ENCODE results near the gene FNIP2.
"Not testable (repeated sequence)": the region's sequence is repeated elsewhere in the genome, so short reads cannot be mapped to it uniquely, and the experiment has no call there.

FNIP2 gene

GRCh38 chr4:158933236-158933635 is 164.4 kb downstream of the FNIP2 start:
- Mint-ChIP-seq H3K27ac (no peak overlapping the region), H3K27me3 (no peaks in the 10 kb centered on the region), H3K4me3 (no peak overlapping the region), H3K9me3 (no peaks in the 10 kb centered on the region), H3K36me3 (ENCODE audit: low read depth) (no peaks in the 10 kb centered on the region), H3K4me1 (ENCODE audit: low read depth) (peaks cover 21% of the 10 kb centered on the region)
- intact Hi-C loops (cut with micrococcal nuclease), result no loop called here

GRCh38 chr4:158934996-158935669 is 166.3 kb downstream of the FNIP2 start:
- Mint-ChIP-seq H3K36me3 (ENCODE audit: low read depth) (no peaks in the 10 kb centered on the region), H3K27ac (no peak overlapping the region), H3K4me1 (ENCODE audit: low read depth) (peaks cover 25% of the 10 kb centered on the region), H3K4me3 (no peak overlapping the region), H3K9me3 (no peaks in the 10 kb centered on the region), H3K27me3 (no peaks in the 10 kb centered on the region)
- intact Hi-C loops (cut with micrococcal nuclease), result no loop called here

- Mint-ChIP-seq H3K27me3 (no peaks in the 10 kb centered on the region), H3K9me3 (no peaks in the 10 kb centered on the region), H3K27ac (no peak overlapping the region), H3K4me3 (no peak overlapping the region), H3K36me3 (ENCODE audit: low read depth) (no peaks in the 10 kb centered on the region), H3K4me1 (ENCODE audit: low read depth) (peaks cover 27% of the 10 kb centered on the region)
- intact Hi-C loops (cut with micrococcal nuclease), result no loop called here
These were observed 167.4 kb downstream of the FNIP2 start for GRCh38 chr4:158936238-158936637.

GRCh38 chr4:158938220-158939044 is 169.6 kb downstream of the FNIP2 start:
- Mint-ChIP-seq H3K4me1 (ENCODE audit: low read depth) (peaks cover 27% of the 10 kb centered on the region), H3K9me3 (no peaks in the 10 kb centered on the region), H3K27ac (no peak overlapping the region), H3K4me3 (no peak overlapping the region), H3K27me3 (no peaks in the 10 kb centered on the region), H3K36me3 (ENCODE audit: low read depth) (no peaks in the 10 kb centered on the region)
- intact Hi-C loops (cut with micrococcal nuclease), result no loop called here

- intact Hi-C loops (cut with micrococcal nuclease), result no loop called here
- Mint-ChIP-seq H3K36me3 (ENCODE audit: low read depth) (no peaks in the 10 kb centered on the region), H3K27me3 (peaks cover 2% of the 10 kb centered on the region), H3K4me3 (no peak overlapping the region), H3K9me3 (no peaks in the 10 kb centered on the region), H3K4me1 (ENCODE audit: low read depth) (peaks cover 27% of the 10 kb centered on the region), H3K27ac (no peak overlapping the region)
These were observed 171.4 kb downstream of the FNIP2 start for GRCh38 chr4:158940271-158940670.

GRCh38 chr4:158941321-158941720 is 172.5 kb downstream of the FNIP2 start:
- no peaks in the 10 kb centered on the region for H3K36me3 Mint-ChIP-seq (ENCODE audit: low read depth)
- peaks cover 2% of the 10 kb centered on the region for H3K27me3 Mint-ChIP-seq
- intact Hi-C loops (cut with micrococcal nuclease), result no loop called here
- no peaks in the 10 kb centered on the region for H3K9me3 Mint-ChIP-seq
- peaks cover 20% of the 10 kb centered on the region for H3K4me1 Mint-ChIP-seq (ENCODE audit: low read depth)
- no peak overlapping the region for H3K27ac Mint-ChIP-seq
- no peak overlapping the region for H3K4me3 Mint-ChIP-seq

GRCh38 chr4:158941895-158942294 is 173.1 kb downstream of the FNIP2 start:
- Mint-ChIP-seq H3K36me3 (ENCODE audit: low read depth) (no peaks in the 10 kb centered on the region), H3K4me1 (ENCODE audit: low read depth) (peaks cover 14% of the 10 kb centered on the region), H3K27me3 (peaks cover 2% of the 10 kb centered on the region), H3K27ac (no peak overlapping the region), H3K9me3 (no peaks in the 10 kb centered on the region), H3K4me3 (no peak overlapping the region)
- intact Hi-C loops (cut with micrococcal nuclease), result no loop called here

GRCh38 chr4:158945529-158946108 is 176.8 kb downstream of the FNIP2 start:
- no peaks in the 10 kb centered on the region for H3K36me3 Mint-ChIP-seq (ENCODE audit: low read depth)
- H3K27ac Mint-ChIP-seq, result no peak overlapping the region
- no peaks in the 10 kb centered on the region for H3K4me1 Mint-ChIP-seq (ENCODE audit: low read depth)
- H3K27me3 Mint-ChIP-seq, result peaks cover 2% of the 10 kb centered on the region
- H3K4me3 Mint-ChIP-seq, result no peak overlapping the region
- intact Hi-C loops (cut with micrococcal nuclease), result no loop called here
- H3K9me3 Mint-ChIP-seq, result no peaks in the 10 kb centered on the region

- Mint-ChIP-seq H3K36me3 (ENCODE audit: low read depth) (no peaks in the 10 kb centered on the region), H3K4me1 (ENCODE audit: low read depth) (no peaks in the 10 kb centered on the region), H3K4me3 (no peak overlapping the region), H3K9me3 (peaks cover 8% of the 10 kb centered on the region), H3K27ac (no peak overlapping the region), H3K27me3 (peaks cover 2% of the 10 kb centered on the region)
- intact Hi-C loops (cut with micrococcal nuclease), result no loop called here
These were observed 178.0 kb downstream of the FNIP2 start for GRCh38 chr4:158946825-158947224.

GRCh38 chr4:158948071-158948470 is 179.2 kb downstream of the FNIP2 start:
- Mint-ChIP-seq H3K4me1 (ENCODE audit: low read depth) (no peaks in the 10 kb centered on the region), H3K36me3 (ENCODE audit: low read depth) (peaks cover 9% of the 10 kb centered on the region), H3K9me3 (peaks cover 21% of the 10 kb centered on the region), H3K27ac (no peak overlapping the region), H3K4me3 (no peak overlapping the region), H3K27me3 (peaks cover 2% of the 10 kb centered on the region)
- intact Hi-C loops (cut with micrococcal nuclease), result no loop called here

GRCh38 chr4:158949099-158949498 is 180.3 kb downstream of the FNIP2 start:
- Mint-ChIP-seq H3K4me3 (no peak overlapping the region), H3K36me3 (ENCODE audit: low read depth) (peaks cover 9% of the 10 kb centered on the region), H3K9me3 (peaks cover 31% of the 10 kb centered on the region), H3K27me3 (peaks cover 2% of the 10 kb centered on the region), H3K4me1 (ENCODE audit: low read depth) (no peaks in the 10 kb centered on the region), H3K27ac (no peak overlapping the region)
- intact Hi-C loops (cut with micrococcal nuclease), result no loop called here

- H3K4me1 Mint-ChIP-seq (ENCODE audit: low read depth); H3K4me3 Mint-ChIP-seq; H3K27ac Mint-ChIP-seq; H3K36me3 Mint-ChIP-seq (ENCODE audit: low read depth); H3K27me3 Mint-ChIP-seq; intact Hi-C loops (cut with micrococcal nuclease): not testable (repeated sequence)
- peaks cover 33% of the 10 kb centered on the region for H3K9me3 Mint-ChIP-seq
These were observed 183.5 kb downstream of the FNIP2 start for GRCh38 chr4:158952221-158952774.

GRCh38 chr4:158956345-158956744 is 187.5 kb downstream of the FNIP2 start:
- H3K9me3 Mint-ChIP-seq, result peaks cover 30% of the 10 kb centered on the region
- H3K27ac Mint-ChIP-seq; H3K4me1 Mint-ChIP-seq (ENCODE audit: low read depth); H3K36me3 Mint-ChIP-seq (ENCODE audit: low read depth); H3K4me3 Mint-ChIP-seq; H3K27me3 Mint-ChIP-seq; intact Hi-C loops (cut with micrococcal nuclease): not testable (repeated sequence)

- intact Hi-C loops (cut with micrococcal nuclease); H3K27ac Mint-ChIP-seq; H3K4me3 Mint-ChIP-seq; H3K27me3 Mint-ChIP-seq; H3K36me3 Mint-ChIP-seq (ENCODE audit: low read depth); H3K4me1 Mint-ChIP-seq (ENCODE audit: low read depth): not testable (repeated sequence)
- peaks cover 24% of the 10 kb centered on the region for H3K9me3 Mint-ChIP-seq
These were observed 188.1 kb downstream of the FNIP2 start for GRCh38 chr4:158956918-158957317.

Data from dendritic cell treated with granulocyte-macrophage colony-stimulating factor and Interleukin-4, amounts not matched to agents 40 ng/mL and 50 ng/mL, for 4 days (primary cell).